ENCODE results near the gene RAD51B. TPM values are rescaled to one million over a fixed set of nuclear protein-coding genes. Genes with fewer than 3 reads are reported as not detected.

RAD51B gene
- total and polyA plus RNA-seq, 2 of the 13 experiments (the other 11 are each of a cell fraction or from before 2014, with no cell fraction given): 7.0 to 9.5 TPM

- Histone ChIP-seq H3K27ac (ENCODE audit: extremely low read length, insufficient read depth, low read length) (no peak overlapping the region), H2AFZ (ENCODE audit: low read length) (no peak overlapping the region), H3K4me2 (ENCODE audit: low read depth, low read length) (no peak overlapping the region), H3K9me3 (ENCODE audit: low read length) (no peaks in the 10 kb centered on the region), H3K27me3 (ENCODE audit: control insufficient read depth in 1 of 2, insufficient read depth in 2 of 2, low read length in 2 of 2) (no peaks in the 10 kb centered on the region), H3K4me3 (replicated peaks in 1 of 3; ENCODE audit: insufficient read depth in 1 of 3, low read depth in 2 of 3, low read length in 3 of 3) (no peak overlapping the region), H3K9ac (ENCODE audit: insufficient read depth, low read depth, low read length) (no peak overlapping the region), H3K36me3 (replicated peaks in 1 of 2; ENCODE audit: control insufficient read depth in 1 of 2, insufficient read depth in 2 of 2, low read length in 2 of 2) (no peaks in the 10 kb centered on the region), H3K79me2 (ENCODE audit: insufficient read depth, low read length) (no peaks in the 10 kb centered on the region), H4K20me1 (ENCODE audit: insufficient read depth, low read length) (no peaks in the 10 kb centered on the region), H3K4me1 (ENCODE audit: insufficient read depth, low read length) (peaks cover 11% of the 10 kb centered on the region; the same call in 1 of the 2 replicates)
- ChIA-PET CTCF (ENCODE audit: low intra/inter-chr PET ratio, low total read pairs) (no interaction called here), POLR2A (no interaction called here)
- FAIRE-seq (no peak), DNase-seq (ENCODE audit: low spot score) (no peak), ATAC-seq (no peak)
- intact Hi-C loops (cut with micrococcal nuclease; ENCODE audit: unreplicated experiment): no loop called here
- in situ Hi-C loops (cut with HindIII; ENCODE audit: extremely low pct_ligation_motif_present, low pct_unique_long_range_greater_than_20kb): no loop called here
- no TSS peak for BruUV-seq (replicated peaks)
- WGBS (ENCODE audit: low lambda C conversion rate): 77% methylated on average over 6 of the region's 6 CpGs
- TF ChIP-seq ZNF761 (CRISPR knock-in tag; conservative IDR thresholded peaks at IDR 0.05): no peak
- TF ChIP-seq, protein P1, sequence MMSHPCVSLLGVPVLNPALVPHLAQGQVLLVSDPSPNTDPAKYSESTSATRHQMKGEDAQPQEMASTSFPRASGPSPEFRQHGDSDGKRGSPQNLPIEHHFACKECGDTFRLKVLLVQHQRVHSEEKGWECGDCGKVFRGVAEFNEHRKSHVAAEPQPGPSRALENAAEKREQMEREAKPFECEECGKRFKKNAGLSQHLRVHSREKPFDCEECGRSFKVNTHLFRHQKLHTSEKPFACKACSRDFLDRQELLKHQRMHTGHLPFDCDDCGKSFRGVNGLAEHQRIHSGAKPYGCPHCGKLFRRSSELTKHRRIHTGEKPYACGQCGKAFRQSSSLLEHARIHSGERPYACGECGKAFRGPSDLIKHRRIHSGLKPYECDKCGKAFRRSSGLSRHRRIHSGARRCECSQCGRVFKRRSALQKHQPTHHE (CRISPR knock-in tag; IDR thresholded peaks at IDR 0.05; ENCODE audit: borderline replicate concordance): no peak
- TF ChIP-seq, protein P2, sequence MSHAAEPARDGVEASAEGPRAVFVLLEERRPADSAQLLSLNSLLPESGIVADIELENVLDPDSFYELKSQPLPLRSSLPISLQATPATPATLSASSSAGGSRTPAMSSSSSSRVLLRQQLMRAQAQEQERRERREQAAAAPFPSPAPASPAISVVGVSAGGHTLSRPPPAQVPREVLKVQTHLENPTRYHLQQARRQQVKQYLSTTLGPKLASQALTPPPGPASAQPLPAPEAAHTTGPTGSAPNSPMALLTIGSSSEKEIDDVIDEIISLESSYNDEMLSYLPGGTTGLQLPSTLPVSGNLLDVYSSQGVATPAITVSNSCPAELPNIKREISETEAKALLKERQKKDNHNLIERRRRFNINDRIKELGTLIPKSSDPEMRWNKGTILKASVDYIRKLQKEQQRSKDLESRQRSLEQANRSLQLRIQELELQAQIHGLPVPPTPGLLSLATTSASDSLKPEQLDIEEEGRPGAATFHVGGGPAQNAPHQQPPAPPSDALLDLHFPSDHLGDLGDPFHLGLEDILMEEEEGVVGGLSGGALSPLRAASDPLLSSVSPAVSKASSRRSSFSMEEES (CRISPR knock-in tag; IDR thresholded peaks at IDR 0.05): no peak
- TF ChIP-seq NR2F2 (IDR thresholded peaks at IDR 0.05; ENCODE audit: borderline replicate concordance, low read depth): no peak
- TF ChIP-seq, protein P3, sequence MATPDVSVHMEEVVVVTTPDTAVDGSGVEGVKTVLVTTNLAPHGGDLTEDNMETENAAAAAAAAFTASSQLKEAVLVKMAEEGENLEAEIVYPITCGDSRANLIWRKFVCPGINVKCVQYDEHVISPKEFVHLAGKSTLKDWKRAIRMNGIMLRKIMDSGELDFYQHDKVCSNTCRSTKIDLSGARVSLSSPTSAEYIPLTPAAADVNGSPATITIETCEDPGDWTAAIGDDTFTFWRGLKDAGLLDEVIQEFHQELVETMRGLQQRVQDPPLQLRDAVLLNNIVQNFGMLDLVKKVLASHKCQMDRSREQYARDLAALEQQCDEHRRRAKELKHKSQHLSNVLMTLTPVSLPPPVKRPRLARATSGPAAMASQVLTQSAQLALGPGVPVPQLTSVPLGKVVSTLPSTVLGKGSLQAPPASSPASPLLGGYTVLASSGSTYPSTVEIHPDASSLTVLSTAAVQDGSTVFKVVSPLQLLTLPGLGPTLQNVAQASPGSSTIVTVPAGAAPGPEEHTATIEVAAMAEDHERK (CRISPR knock-in tag; IDR thresholded peaks at IDR 0.05; ENCODE audit: low read depth): no peak
- TF ChIP-seq KLF11 (CRISPR knock-in tag; IDR thresholded peaks at IDR 0.05): no peak
- no peak for TF ChIP-seq ATRX (CRISPR knock-in tag; IDR thresholded peaks at IDR 0.05; ENCODE audit: borderline replicate concordance)
- TF ChIP-seq, protein P4, sequence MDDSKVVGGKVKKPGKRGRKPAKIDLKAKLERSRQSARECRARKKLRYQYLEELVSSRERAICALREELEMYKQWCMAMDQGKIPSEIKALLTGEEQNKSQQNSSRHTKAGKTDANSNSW (CRISPR knock-in tag; IDR thresholded peaks at IDR 0.05; ENCODE audit: borderline replicate concordance): no peak
- TF ChIP-seq CHD4 (IDR thresholded peaks at IDR 0.05; ENCODE audit: borderline replicate concordance, low read length): no peak
- no peak for TF ChIP-seq IRF2 (CRISPR knock-in tag; IDR thresholded peaks at IDR 0.05)
- TF ChIP-seq FIP1L1 (IDR thresholded peaks at IDR 0.05; ENCODE audit: borderline replicate concordance, insufficient read depth, low read depth, low read length): no peak
- no peak for TF ChIP-seq GABPA (IDR thresholded peaks at IDR 0.05; ENCODE audit: low read depth, low read length)
- no peak for TF ChIP-seq GABPA (CRISPR knock-in tag; IDR thresholded peaks at IDR 0.05; ENCODE audit: low read depth)
- TF ChIP-seq NFATC3 (CRISPR knock-in tag; IDR thresholded peaks at IDR 0.05): no peak
- TF ChIP-seq, protein P5, sequence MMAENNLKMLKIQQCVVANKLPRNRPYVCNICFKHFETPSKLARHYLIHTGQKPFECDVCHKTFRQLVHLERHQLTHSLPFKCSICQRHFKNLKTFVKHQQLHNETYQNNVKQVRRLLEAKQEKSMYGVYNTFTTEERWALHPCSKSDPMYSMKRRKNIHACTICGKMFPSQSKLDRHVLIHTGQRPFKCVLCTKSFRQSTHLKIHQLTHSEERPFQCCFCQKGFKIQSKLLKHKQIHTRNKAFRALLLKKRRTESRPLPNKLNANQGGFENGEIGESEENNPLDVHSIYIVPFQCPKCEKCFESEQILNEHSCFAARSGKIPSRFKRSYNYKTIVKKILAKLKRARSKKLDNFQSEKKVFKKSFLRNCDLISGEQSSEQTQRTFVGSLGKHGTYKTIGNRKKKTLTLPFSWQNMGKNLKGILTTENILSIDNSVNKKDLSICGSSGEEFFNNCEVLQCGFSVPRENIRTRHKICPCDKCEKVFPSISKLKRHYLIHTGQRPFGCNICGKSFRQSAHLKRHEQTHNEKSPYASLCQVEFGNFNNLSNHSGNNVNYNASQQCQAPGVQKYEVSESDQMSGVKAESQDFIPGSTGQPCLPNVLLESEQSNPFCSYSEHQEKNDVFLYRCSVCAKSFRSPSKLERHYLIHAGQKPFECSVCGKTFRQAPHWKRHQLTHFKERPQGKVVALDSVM (CRISPR knock-in tag; IDR thresholded peaks at IDR 0.05): no peak
- TF ChIP-seq ARNT (IDR thresholded peaks at IDR 0.05): no peak
- TF ChIP-seq DMAP1 (CRISPR knock-in tag; IDR thresholded peaks at IDR 0.05): no peak
- TF ChIP-seq BRD4 (CRISPR knock-in tag; IDR thresholded peaks at IDR 0.05): no peak
Measured at GRCh38 chr14:68499451-68499850, 679.9 kb downstream of the RAD51B start.

All from HepG2 (cell line).